BE2C (cell line): ENCODE measurements around the gene ZDHHC16.

Experiments
- DNase-seq: peaks from one replicate; pipeline ENCODE4 v3.0.0-alpha.2; 2020
- H3K27me3 ChIP-seq: fragments of 250-450 bp; sonication (Bioruptor Pico); 2 replicates; pipeline ENCODE4 v1.5.1; 2020; ENCODE audit warnings: mild to moderate bottlenecking
- H3K36me3 ChIP-seq: fragments of 250-450 bp; sonication (Bioruptor Pico); 2 replicates; pipeline ENCODE4 v1.5.1; 2020; ENCODE audit warnings: mild to moderate bottlenecking
- H3K4me1 ChIP-seq: fragments of 250-450 bp; sonication (Bioruptor Pico); 2 replicates; pipeline ENCODE4 v1.5.1; 2020
- H3K4me3 ChIP-seq: 2 replicates; pipeline ENCODE4 v1.5.1; 2011; ENCODE audit warnings: low read depth, low read length
- H3K9me3 ChIP-seq: fragments of 250-450 bp; sonication (Bioruptor Pico); 2 replicates; pipeline ENCODE4 v1.5.1; 2020
- TF ChIP-seq, protein P1 (sequence below): IDR thresholded peaks from 2 replicates; pipeline ENCODE4 v1.5.1; 2012; ENCODE audit warnings: mild to moderate bottlenecking, low read depth, low read length

ZDHHC16 gene

DNA sequence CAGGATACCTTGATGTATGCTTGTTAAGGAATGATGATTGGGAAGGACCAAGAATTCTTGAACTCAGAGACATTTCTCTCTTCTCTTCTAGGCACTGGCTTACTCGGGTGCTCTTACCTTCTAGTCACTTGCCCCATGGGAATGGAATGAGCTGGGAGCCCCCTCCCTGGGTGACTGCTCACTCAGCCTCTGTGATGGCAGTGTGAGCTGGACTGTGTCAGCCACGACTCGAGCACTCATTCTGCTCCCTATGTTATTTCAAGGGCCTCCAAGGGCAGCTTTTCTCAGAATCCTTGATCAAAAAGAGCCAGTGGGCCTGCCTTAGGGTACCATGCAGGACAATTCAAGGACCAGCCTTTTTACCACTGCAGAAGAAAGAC lies 10.7 kb downstream of the ZDHHC16 start:
- Histone ChIP-seq H3K4me1 (peaks cover 3% of the 10 kb centered on the region; the same call in 1 of the 2 replicates), H3K4me3 (no peak overlapping the region), H3K36me3 (peaks cover 79% of the 10 kb centered on the region), H3K9me3 (no peaks in the 10 kb centered on the region), H3K27me3 (no peaks in the 10 kb centered on the region; the same call in 1 of the 2 replicates)
- TF ChIP-seq, protein P1, sequence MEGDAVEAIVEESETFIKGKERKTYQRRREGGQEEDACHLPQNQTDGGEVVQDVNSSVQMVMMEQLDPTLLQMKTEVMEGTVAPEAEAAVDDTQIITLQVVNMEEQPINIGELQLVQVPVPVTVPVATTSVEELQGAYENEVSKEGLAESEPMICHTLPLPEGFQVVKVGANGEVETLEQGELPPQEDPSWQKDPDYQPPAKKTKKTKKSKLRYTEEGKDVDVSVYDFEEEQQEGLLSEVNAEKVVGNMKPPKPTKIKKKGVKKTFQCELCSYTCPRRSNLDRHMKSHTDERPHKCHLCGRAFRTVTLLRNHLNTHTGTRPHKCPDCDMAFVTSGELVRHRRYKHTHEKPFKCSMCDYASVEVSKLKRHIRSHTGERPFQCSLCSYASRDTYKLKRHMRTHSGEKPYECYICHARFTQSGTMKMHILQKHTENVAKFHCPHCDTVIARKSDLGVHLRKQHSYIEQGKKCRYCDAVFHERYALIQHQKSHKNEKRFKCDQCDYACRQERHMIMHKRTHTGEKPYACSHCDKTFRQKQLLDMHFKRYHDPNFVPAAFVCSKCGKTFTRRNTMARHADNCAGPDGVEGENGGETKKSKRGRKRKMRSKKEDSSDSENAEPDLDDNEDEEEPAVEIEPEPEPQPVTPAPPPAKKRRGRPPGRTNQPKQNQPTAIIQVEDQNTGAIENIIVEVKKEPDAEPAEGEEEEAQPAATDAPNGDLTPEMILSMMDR, result no peak
- DNase-seq, result no peak

DNA sequence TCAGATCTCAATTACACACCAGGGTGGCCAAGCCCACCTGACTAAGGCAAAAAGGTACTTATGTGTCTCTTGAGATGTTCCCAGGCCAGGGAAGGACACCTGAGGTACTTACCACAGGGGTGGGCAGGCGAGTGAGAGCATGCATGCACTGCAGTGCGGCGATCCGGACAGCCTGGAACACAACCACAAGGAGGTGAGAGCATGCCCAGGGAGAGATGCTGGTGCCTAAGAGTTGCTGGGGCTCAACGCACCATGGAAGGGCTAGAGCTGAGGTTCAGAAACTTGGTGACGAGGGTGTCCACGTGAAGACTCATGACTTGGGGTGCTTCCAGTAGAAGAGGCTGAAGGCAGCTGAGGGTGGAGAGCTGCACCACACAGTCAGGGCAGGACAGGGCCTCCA lies 13.1 kb downstream of the ZDHHC16 start:
- H3K4me1 ChIP-seq, result peaks cover 3% of the 10 kb centered on the region; the same call in 1 of the 2 replicates
- H3K36me3 ChIP-seq, result peaks cover 92% of the 10 kb centered on the region
- no peaks in the 10 kb centered on the region for H3K9me3 ChIP-seq
- TF ChIP-seq, protein P1, result no peak
- H3K27me3 ChIP-seq, result no peaks in the 10 kb centered on the region; the same call in 1 of the 2 replicates
- DNase-seq, result no peak
- H3K4me3 ChIP-seq, result no peak overlapping the region

DNA sequence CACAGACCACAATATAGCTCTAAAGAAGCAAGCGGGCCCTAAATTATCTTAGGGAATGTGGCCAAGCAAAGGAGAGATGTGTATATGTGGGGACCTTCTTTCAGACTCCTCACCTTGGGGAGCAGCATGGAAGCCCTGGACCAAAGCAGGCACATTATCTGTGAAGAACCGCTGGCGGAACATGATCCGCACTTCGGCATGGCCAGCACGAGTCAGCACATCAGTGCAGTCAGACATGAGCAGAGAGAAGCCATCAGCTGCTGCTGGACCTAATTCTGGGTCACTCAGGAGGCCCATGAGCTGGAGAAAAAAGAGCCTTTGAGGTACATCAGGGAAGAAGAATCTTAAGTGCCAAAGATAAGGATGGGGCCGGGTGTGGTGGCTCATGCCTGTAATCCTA lies 14.0 kb downstream of the ZDHHC16 start:
- DNase-seq, result no peak
- Histone ChIP-seq H3K4me3 (no peak overlapping the region), H3K4me1 (no peaks in the 10 kb centered on the region), H3K9me3 (no peaks in the 10 kb centered on the region), H3K27me3 (no peaks in the 10 kb centered on the region; the same call in 1 of the 2 replicates), H3K36me3 (peaks cover 88% of the 10 kb centered on the region)
- TF ChIP-seq, protein P1, result no peak

- TF ChIP-seq, protein P1, result no peak
- no peaks in the 10 kb centered on the region for H3K9me3 ChIP-seq
- no peaks in the 10 kb centered on the region for H3K4me1 ChIP-seq
- H3K36me3 ChIP-seq, result peaks cover 71% of the 10 kb centered on the region
- H3K27me3 ChIP-seq, result no peaks in the 10 kb centered on the region; the same call in 1 of the 2 replicates
- no peak overlapping the region for H3K4me3 ChIP-seq
- no peak for DNase-seq
These were observed 16.3 kb downstream of the ZDHHC16 start for GRCh38 chr10:97462309-97462708.

GRCh38 chr10:97463363-97464132 lies 17.6 kb downstream of the ZDHHC16 start:
- no peak overlapping the region for H3K4me3 ChIP-seq
- H3K4me1 ChIP-seq, result no peaks in the 10 kb centered on the region
- H3K27me3 ChIP-seq, result no peaks in the 10 kb centered on the region; the same call in 1 of the 2 replicates
- TF ChIP-seq, protein P1, result peak; percentile 88
- DNase-seq, result peak; percentile 49
- no peaks in the 10 kb centered on the region for H3K9me3 ChIP-seq
- peaks cover 65% of the 10 kb centered on the region for H3K36me3 ChIP-seq

- TF ChIP-seq, protein P1, result no peak
- H3K4me3 ChIP-seq, result no peak overlapping the region
- H3K4me1 ChIP-seq, result no peaks in the 10 kb centered on the region
- no peak for DNase-seq
- peaks cover 63% of the 10 kb centered on the region for H3K36me3 ChIP-seq
- H3K27me3 ChIP-seq, result no peaks in the 10 kb centered on the region; the same call in 1 of the 2 replicates
- no peaks in the 10 kb centered on the region for H3K9me3 ChIP-seq
These were observed 18.3 kb downstream of the ZDHHC16 start for GRCh38 chr10:97464226-97464625.
